ENCODE results near the gene LEO1. TPM values are rescaled to one million over a fixed set of nuclear protein-coding genes. Genes with fewer than 3 reads are reported as not detected.
A peak's percentile ranks its signal among the peaks of the same experiment; 100 is the strongest.

The LEO1 gene
- total RNA-seq (17.9 and 19.1 TPM in 2 replicates), polyA plus RNA-seq (1.9 and 2.8 TPM in 2 replicates), polyA minus RNA-seq (4.1 and 5.3 TPM in 2 replicates)
- 18.8 TPM for total RNA-seq (2013)

- peak; percentile 92 for ATAC-seq (ENCODE audit: low read depth)
- Histone ChIP-seq H3K9me3 (ENCODE audit: control extremely low read depth in 1 of 3, control insufficient read depth in 2 of 3, insufficient read depth in 1 of 3, low read length in 2 of 3) (peaks cover 0 to 25% (median 11%) of the 10 kb centered on the region in 3 donors), H3K4me1 (ENCODE audit: control insufficient read depth in 2 of 2, insufficient read depth in 2 of 2, low read length in 2 of 2) (peaks cover 7 to 14% of the 10 kb centered on the region in 2 donors), H3K27me3 (replicated peaks in 1 of 4; ENCODE audit: control extremely low read depth in 1 of 4, control insufficient read depth in 3 of 4, insufficient read depth in 4 of 4, low read length in 3 of 4) (no peaks in the 10 kb centered on the region), H3K9ac (ENCODE audit: low read length) (peak within 1 kb of the TSS; percentile 89), H3K4me3 (ENCODE audit: control extremely low read depth in 1 of 5, extremely low read depth in 1 of 5, insufficient read depth in 1 of 5, low read depth in 2 of 5, low read length in 4 of 5) (peak within 1 kb of the TSS; percentile 53 to 96 (median 90)), H2AFZ (ENCODE audit: insufficient read depth, low read depth, low read length, poor library complexity, severe bottlenecking) (peak within 1 kb of the TSS; percentile 92), H3K79me2 (ENCODE audit: control insufficient read depth, insufficient read depth, low read length) (peaks cover 43% of the 10 kb centered on the region), H3K4me2 (replicated peaks; ENCODE audit: low read depth, low read length, poor library complexity, severe bottlenecking) (peak within 1 kb of the TSS; percentile 81), H4K20me1 (ENCODE audit: control insufficient read depth, insufficient read depth, low read length, poor library complexity, severe bottlenecking) (no peaks in the 10 kb centered on the region), H3K27ac (ENCODE audit: low read length in 2 of 2) (peak within 1 kb of the TSS; percentile 46 to 78), H3K36me3 (replicated peaks in 1 of 2; ENCODE audit: control extremely low read depth in 1 of 2, control insufficient read depth in 1 of 2, extremely low read depth in 1 of 2, insufficient read depth in 2 of 2, low read length in 1 of 2) (no peaks in the 10 kb centered on the region)
- H3K9me3 Mint-ChIP-seq (ENCODE audit: insufficient read depth) = peaks cover 3% of the 10 kb centered on the region
- WGBS (ENCODE audit: insufficient coverage) = under 1% methylated on average over 56 of the region's 58 CpGs
- CTCF ChIA-PET = interaction anchor here (0.6 to 2.7 kb wide), 4 partner anchors 18 to 322 kb away, joined by 3 to 22 read pairs (median 3); no protein-coding TSS in a partner anchor
- POLR2A ChIA-PET = interaction anchor here (0.5 to 1.3 kb wide), 5 partner anchors 10 to 707 kb away, joined by 3 to 6 read pairs (median 4); no protein-coding TSS in a partner anchor
- H3K27ac Mint-ChIP-seq = peak within 1 kb of the TSS; percentile 96
- DNase-seq = peak; percentile 96
- peak; percentile 39 for TF ChIP-seq CTCF (IDR thresholded peaks at IDR 0.05)
- no peak for TF ChIP-seq EZH2 (IDR thresholded peaks at IDR 0.05; ENCODE audit: borderline replicate concordance, insufficient read depth, low read depth, low read length, poor library complexity, severe bottlenecking)
- no peaks in the 10 kb centered on the region for H3K27me3 Mint-ChIP-seq
- H3K4me1 Mint-ChIP-seq = peaks cover 22% of the 10 kb centered on the region
- intact Hi-C loops (cut with micrococcal nuclease) = loop anchor here (1.0 to 2.0 kb wide), 2 partner anchors 48 to 143 kb away; partner anchors contain the start of genes MAPK6 and TMOD3
- H3K4me3 Mint-ChIP-seq = peak within 1 kb of the TSS; percentile 96
Measured at GRCh38 chr15:51971375-51972133, at the start of gene LEO1. Gene LEO1, minus strand, starts transcription at chr15:51971778. Its CDS starts 33 bp downstream, at chr15:51971745.
